Stimulated activated CD4-positive, alpha-beta T cell treated with anti-CD3 and anti-CD28 coated beads, Interleukin-1b, Interleukin-23, amount 100 ng/mL, for 4 hours (primary cell): ENCODE data around the gene BRD4.

ENCODE experiments used
- DNase-seq, 2 donors: peaks; one replicate each; pipeline ENCODE4 v3.0.0-alpha.2; 2020; ENCODE audit warnings: low read depth in 2 of 2

The BRD4 gene

DNA sequence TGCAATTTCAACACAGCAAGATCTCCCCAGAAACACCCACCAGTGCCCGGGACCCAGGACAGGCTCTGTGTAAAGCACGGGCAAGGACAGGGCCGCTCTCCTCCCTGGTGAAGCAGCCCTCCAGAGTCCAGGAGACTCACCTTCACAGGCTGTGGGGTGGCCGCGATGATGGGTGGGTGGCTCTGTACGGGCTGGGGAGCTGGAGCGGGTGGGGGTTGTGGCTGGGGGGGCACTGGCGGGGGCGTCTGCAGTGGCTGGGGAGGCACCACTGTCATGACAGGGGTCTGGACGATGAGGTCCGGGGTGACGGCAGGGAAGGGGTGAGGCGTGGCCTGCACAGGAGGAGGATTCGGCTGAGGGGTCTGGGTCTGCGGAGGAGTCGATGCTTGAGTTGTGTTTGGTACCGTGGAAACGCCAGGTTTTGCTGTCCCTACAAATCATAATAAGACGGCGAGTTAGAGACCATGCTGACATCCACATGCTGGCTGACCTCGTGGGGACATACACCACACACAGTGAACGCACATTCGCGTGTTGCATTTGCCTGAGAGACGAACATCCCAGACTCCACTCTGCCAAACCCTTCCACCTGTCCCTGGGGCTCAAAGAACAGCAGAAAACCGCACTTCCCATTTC, 67.0 kb downstream of the BRD4 start:
- no peak for DNase-seq

DNA sequence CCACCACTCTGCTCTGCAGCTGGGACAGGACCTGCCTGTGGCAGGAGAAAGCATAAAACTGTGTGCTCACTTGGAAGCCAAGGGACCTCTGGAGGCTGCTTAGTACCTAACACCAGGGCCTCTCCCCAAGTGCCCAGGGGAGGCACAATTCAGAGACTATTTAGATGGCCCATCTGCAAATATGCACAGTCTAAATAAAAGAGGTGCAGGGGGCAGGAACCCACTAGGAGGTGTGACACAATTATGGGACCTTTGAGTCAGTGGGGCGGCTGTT, 67.5 kb downstream of the BRD4 start:
- no peak for DNase-seq

GRCh38 chr19:15264061-15264932, 68.0 kb downstream of the BRD4 start:
- DNase-seq, result peak; percentile 66 to 70

- no peak for DNase-seq
Measured at GRCh38 chr19:15263361-15263985, 68.9 kb downstream of the BRD4 start.

DNA sequence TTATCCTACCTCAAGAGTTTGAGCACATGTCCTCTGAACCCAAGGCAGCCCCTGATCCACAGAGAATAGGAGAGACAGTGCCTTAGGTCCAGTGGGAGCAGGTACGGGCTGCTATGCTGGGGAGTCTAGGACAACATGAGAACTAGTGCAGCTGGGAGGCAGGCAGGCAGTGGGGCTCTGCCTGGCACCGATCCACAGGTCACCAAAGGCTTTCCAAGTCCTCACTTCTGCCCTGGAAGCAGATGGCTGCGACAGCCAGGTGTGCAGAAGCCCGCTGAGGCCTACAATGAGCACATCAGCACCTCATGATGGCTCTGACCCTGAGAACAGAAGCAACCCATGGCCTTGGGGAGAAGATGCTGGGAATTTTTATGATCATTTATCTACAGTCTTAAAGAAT, 70.3 kb downstream of the BRD4 start:
- DNase-seq, result no peak

- no peak for DNase-seq
Measured at GRCh38 chr19:15260939-15261338, 71.4 kb downstream of the BRD4 start.

DNA sequence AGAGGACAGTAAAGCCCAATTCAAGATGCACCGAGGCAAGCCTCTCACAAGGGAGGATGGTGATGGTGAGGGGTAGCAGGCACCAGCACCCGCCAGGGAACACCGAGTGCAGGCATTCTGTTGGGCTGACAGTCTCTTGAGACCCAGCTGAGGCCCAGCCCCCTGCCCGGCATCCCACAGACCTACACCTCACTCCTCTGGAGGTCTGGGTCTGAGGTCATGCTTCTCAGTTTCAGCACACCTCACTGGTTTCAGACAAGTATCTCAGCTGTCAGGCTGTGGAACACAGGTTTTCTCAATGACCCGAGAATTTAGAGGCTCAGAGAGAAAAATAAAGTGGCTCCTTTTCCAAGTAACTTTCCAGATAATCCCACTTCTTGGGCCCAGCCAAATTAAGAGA, 72.4 kb downstream of the BRD4 start:
- DNase-seq, result no peak

- no peak for DNase-seq
Measured at GRCh38 chr19:15257782-15258181, 74.6 kb downstream of the BRD4 start.

GRCh38 chr19:15256708-15257331, 75.5 kb downstream of the BRD4 start:
- DNase-seq, result no peak

GRCh38 chr19:15255359-15255990, 76.9 kb downstream of the BRD4 start:
- no peak for DNase-seq

DNA sequence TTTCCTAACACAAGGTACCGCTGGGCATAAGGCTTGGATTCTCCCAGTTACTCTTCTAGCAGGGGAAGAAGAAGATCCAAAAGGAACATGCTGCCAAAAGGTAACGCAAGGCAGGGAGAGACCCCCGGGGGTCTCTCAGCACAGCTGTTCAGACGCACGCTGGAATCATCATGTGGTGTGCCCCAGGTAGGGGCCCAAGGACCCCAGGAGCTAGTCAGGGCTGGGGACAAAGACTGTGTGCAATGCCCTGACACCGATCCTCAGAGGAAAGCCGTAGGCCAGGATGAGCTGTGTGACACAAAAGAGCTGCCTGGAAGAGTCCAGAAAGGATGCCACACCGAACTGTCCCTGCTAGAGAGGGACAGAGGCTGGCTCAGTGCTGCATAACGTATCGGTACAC, 77.8 kb downstream of the BRD4 start:
- DNase-seq, result no peak

- no peak for DNase-seq
Measured at GRCh38 chr19:15253513-15253912, 78.8 kb downstream of the BRD4 start.

DNA sequence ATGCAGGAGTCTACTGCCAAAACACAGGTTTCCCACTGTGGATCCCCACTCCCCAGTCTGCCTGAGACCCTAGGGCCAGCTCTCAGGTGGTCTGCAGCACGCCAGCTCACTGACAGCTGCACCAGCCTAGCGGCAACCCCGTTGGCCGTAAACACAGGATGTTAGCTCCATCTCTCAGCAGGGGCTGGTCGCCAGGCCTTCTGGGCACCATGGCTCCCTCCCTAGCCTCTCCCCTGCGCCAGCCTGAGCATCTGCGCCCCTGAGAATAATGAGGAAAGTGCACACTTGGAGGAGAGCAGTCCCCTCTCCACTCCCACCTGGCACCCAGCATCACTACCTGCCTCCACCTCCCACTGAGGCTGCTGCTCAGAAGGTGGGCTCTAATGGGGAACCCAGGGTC, 79.3 kb downstream of the BRD4 start:
- no peak for DNase-seq

DNA sequence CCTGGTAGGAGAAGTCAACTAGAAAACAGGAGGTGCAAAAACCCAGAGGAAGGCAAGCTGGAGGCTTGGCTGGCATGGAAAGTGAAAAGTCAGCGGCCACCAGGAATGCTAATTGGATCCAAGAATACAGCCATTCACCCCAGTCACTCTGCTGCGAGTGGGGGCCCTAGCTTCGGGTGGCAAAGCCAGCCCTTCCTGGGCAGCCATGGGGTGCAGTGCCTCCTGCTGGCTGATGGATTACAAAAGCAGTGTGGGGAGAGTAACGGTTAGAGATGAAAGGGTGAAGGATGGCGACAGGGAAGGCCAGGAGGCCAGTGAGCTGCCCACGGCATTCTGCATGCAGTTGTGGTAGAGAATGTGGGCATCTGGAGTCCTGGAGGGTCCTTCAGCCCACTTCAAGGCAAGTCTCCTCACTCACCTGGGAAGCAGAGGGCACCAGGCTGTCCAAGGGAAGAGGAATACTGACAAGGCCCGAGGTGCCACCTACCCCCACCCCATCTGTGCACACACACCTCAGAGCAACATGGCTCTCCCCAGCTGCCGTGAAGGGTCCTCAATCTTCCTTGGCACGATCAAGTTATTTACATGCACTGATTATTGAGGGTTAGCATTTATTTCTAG, 79.8 kb downstream of the BRD4 start:
- no peak for DNase-seq

- no peak for DNase-seq
Measured at GRCh38 chr19:15251749-15252397, 80.5 kb downstream of the BRD4 start.

DNA sequence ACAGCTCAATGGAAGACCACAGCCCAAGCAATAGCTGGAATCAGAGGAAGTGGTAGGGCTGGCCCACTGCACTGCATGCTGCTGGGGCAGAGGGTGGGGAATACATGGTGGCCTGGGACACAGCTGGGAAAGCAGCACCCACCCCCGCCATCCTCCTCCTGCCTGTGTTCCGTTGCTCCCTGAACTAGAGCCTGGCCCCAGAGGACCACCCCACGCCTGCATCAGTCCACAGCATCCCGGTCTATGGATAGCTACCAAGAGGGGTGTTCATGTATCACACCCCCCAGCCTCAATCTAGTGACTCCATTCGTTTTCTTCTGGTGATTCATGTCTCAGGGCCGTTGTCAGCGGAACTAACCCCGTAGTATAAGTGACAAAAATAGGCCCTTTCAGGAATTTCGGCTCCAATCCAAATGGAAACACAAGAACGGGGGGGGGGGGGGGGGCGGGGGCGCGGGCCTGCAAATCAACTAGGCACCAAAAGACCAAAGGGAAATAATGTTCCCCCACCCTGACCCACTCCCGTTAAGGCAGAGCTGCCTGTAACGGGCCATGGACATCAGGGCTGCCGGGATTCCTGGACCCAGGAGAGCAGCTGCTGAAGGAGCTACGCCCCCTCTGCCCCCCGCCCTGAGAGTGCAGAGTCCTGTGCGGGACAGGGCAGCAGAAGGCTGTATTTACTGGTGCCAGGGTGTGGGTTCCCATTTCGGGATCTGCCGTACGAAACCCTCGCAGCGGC, 81.2 kb downstream of the BRD4 start:
- DNase-seq, result no peak

DNA sequence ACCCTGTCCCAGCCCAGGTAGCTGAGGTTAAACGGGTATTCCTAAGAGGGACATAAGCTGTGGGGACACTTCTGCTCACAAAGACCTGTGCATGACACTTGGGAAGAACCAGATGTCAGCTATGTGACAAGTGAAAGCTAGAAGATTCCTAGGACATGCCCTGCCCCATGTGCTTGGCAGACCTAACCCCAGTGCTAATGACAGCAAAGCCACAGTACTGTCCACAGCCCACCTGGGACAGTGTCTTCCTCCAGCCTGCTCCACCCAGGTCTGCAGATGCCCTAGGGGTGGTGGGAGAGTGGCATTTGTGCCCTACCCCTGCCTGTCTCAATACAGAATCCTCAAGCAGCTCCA, 81.7 kb downstream of the BRD4 start:
- no peak for DNase-seq

- DNase-seq, result no peak
Measured at GRCh38 chr19:15249972-15250639, 82.2 kb downstream of the BRD4 start.

- no peak for DNase-seq
Measured at GRCh38 chr19:15249528-15249874, 82.8 kb downstream of the BRD4 start.
